Measurements from ENCODE around the gene KLHL29.

The KLHL29 gene

DNA sequence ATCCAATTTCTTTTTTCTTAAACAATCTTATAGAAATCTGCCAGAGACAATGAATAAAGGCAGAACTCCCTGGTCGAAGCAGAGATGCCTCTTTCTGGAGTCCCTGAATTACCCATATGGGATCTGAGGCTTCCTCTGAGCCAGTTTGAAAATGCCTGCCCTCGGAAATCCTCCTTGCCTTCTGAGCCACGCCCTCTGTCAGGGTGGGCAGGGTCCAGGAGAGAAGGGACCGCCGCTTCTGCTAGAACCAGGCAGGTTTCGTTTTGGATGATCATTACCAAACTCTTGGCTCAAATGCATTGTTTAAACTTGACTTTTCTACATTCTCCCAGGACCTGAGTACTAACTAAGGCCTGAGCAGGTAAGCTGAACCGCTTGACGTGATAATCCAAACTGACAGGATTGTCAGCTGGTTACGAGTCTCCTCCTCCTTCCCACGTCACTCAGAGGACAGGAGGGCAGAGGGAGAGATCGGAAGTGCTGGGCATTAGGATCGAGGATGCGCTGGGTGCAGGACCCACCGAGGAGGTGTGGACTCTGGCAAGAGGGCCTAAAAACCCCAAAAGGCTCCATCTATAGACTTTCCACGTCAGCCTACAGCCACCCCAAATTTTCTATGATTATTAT, 128.4 kb downstream of the KLHL29 start:
- no peak for DNase-seq (ENCODE audit: low read depth)

DNA sequence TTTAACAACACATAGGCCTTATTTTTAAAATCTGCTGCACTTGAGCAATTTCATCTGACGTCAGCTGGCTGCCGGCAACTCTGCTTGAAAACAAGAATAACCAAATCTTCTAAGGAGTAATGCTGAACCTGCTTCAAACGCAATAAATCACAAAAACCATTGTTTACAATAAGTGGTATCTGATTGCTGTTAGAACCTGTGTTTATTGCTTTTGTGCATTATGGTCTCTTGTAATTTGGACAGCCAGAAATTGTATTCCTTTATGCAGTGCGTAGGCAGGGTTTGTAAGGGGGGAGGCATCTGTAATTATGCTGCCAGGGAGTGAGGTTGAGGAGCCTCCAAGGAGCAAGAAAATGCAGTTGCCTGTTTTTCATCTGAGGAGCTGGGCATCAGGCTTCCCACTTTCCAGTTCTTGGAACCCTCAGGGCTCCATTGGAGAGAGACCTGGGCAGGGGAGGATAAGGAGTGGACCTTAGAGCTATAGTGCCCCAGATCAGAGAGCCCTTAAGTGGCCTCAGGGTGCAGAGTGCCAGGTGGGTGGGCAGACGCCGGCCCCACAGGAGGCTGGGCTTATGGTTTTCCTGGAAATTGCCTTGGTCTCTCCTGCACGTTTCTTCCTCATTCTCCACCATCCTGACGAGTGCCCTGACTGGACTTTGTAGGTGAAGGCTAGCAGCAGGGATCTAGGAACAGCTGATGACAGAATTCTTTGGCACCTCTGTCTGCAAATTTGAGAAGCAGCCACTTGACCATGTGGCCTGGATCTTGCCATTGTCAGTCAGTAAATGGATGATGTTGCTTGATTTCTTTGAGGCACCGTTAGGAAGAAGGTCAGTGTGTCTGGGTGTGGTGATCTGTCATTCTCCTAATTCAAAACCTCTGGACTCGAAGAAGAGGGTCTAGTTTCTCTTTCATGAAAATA, 129.2 kb downstream of the KLHL29 start:
- DNase-seq (ENCODE audit: low read depth): no peak

DNA sequence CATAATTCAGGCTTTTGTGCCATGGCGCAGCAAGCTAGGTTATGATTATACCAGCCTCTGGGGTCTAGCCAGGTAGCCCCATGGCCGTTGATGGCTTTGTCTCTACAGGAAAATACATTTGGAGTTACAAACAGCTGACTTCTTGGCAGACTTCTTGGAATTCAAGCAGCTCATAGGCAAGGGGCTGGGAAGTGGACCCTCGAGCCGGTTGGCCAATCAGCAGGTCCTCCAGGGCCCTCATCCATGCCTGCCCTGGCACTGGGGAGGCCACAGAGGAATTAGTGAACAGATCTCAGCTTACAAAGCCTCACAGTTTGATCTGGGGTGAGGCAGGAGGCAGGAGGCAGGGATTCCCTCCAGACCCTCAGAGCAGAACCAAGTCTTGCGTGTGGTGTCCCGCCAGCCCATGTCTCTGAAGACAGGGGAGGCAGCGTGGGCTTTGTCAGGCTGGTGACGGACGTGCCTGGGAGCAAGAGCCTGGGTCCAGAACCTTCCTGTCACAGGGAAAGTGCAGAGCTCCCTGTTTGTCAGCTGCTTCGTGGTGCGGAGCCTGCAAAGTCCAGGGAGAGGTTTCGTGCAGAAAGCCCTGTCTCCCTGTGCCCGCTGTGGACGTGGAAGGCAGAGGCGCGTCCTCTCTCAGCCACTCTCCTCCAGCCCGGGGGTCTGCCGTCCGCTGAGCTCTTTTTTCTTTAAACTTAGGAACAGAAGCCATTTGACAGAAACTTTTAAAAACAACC, 131.7 kb downstream of the KLHL29 start:
- no peak for DNase-seq (ENCODE audit: low read depth)

DNA sequence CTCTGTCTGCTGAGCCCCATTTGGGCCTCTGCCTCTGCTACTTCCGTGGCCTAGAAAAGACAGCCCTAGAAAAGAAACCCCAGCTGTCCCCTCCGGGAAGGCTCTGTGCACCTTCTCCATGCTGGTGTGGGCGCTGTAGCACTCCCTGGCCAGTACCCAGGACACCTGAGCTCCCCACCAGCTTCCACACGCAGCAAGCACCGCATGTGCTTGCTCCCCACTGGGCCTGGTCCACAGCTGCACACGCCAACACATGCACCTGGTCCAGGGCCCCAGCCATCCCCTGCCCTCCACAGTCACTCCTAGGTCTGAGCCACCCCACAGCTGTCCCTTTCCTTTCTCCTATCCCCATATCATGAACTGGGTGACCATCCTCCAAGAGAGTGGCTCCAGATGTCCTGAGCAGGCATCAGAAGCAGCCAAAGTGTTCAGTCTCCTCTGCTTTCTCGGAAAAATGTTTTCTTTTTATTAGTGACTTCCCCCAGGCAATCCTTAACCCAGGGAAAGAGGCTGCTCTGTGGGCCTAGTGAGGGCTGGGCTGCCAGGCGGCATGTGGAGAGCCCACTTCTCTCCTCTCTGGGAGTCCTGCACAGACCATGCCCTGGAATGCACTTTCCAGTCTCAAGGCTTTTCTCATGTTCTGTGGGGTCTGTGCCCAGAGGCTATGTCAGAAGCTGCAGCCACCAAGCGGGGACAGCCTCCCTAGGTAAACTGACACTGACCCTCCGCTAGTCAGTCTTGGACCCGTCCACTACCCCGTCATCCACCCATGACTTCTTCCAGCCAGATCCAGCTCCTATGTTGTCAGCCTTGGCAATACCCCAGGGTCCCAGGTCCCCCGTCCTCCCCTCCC, 133.7 kb downstream of the KLHL29 start:
- DNase-seq (ENCODE audit: low read depth): no peak

DNA sequence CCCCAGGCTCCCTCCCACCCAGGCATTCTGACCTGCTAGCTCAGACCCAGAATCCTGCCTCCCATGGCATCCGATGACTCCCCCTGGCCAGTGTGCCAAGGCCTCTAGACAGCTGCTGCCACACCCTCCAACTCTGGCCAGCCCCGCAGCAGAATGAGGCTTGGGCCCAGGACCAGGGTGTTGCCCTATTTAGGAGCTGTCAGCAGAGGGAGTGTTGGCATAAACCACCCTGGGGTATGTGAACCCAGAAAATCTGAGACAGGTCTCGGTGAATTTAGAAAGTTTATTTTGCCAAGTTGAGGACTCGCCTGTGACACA, 134.3 kb downstream of the KLHL29 start:
- DNase-seq (ENCODE audit: low read depth): no peak

DNA sequence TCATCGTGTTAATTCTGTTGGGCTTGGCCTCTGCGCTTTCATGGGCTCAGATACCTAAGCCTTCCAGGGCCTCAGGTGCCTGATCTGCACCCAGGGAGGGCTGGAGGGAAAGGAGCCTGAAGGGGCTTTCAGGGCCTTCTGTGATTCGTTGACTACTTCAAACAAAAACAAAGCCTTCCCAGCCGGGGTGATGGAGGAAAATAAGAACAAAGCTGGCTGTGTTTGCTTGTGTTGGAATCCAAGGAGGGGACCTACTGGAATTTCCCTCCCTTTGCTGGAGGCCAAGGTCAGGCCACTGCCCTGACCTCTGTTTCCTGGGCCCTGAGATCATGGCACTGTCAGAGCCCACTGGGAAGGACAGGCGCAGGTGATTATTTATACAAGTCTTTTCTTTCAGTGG, 135.3 kb downstream of the KLHL29 start:
- DNase-seq (ENCODE audit: low read depth): no peak

DNA sequence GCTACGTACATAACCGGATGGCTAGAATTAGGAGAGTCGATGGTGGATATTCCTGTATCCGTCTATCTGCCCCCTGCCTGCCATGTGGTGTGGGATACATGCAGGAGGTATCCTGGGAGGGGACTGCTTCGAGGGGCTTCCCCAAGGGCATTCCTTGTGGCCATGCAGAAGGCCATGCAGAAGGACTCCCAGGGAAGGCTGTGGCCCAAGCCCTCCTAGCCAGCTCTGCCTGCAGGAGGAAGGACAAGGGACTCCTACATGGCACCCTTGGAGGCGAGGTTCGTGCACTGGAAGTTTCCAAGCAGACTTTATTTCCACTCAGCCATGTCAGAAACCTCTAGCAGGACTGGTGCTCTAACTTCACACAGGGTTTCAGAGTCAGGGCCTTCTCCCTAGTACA, 136.1 kb downstream of the KLHL29 start:
- DNase-seq (ENCODE audit: low read depth): no peak

DNA sequence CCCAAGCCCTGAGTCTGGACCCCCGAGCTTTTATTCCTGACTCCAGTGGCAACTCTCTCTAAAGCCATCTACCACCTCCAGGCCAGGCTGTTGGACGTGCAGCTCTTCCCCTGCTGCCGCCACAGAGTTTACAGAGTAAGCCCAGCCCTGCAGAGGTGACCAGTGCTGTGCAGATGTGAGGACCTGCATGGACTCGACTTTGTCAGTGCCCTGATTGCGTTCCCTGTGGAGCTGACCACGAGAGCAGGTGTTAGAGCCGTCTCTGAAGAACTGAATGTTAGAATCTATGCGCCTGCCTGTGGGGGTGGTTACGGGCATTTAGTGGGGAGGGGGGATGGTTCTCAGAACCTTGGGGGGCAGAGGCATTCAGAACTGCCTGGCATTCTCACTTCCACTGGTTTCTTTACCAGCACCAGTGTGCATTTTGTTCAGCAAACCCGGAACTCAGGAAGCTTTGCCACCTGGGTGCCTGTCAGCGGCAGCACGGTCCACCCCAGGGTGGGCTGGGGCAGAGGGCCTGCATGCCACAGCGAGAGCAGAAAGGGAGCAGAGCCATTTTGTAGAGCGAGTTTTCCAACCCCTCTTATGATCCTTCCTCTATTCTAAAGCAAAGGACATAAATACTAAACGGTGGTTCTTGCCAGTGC, 137.9 kb downstream of the KLHL29 start:
- DNase-seq (ENCODE audit: low read depth): no peak

DNA sequence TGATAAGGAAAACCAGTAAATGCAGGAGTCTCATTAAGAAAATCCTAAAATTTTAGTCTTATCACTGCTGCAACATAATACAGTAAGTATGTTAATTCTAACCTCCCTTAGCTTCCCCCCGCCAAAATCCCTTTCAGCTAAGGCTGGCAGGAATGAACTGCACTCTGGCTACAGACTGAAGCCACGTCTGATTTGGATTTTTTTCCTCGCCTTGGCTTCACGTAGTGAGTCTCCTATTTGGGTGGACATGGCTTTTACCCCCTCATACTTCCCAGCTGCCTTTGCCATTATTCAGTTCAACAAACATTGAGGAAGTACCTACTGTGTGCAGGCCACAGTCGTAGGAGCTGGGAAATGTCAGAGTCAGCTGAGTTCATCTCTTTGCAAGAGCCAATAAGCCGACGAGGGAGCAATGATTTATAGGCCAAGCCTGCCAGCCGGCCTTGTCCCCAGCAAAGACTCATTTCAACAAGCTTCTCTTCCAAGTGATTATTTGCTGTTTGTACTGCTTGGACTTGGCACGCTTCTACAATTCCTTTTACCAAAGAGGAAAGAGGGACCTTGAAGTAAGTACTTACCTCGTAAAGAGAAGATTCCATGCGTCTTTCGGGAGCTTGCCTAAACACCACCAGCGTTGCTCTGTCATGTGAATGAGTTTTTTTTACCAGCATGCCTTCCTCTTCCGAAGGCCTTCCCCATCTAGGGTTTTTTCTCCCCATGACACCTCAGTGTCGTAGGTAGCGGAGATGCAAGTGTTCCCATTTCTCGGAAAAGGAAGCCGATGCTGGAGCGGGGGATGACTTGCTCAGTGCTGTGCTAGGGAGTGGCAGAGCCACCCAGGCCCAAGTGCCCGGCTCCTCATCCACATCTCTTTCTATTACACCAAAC, 138.6 kb downstream of the KLHL29 start:
- DNase-seq (ENCODE audit: low read depth): no peak

DNA sequence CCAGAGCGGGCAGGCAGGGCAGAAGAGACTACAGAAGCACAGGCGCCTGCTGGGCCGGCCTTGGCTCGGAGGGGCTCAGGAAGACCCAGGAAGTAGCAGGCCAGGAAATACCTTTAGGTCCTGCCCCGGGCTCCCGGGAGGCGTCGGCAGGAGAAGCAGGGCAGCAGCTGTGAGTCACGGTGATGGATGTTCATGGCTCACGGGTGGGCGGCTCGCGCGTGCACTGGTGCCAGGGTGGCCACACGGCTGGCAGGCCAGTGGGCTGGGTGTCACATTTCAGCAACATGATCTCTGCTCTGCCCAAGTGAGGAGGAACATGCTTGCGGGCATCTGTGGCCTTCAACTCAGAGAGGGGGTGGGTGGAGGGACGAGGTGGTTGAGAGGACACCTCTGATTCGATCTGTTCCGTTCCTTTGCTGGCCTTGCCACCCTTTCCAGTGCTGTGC, 139.3 kb downstream of the KLHL29 start:
- no peak for DNase-seq (ENCODE audit: low read depth)

DNA sequence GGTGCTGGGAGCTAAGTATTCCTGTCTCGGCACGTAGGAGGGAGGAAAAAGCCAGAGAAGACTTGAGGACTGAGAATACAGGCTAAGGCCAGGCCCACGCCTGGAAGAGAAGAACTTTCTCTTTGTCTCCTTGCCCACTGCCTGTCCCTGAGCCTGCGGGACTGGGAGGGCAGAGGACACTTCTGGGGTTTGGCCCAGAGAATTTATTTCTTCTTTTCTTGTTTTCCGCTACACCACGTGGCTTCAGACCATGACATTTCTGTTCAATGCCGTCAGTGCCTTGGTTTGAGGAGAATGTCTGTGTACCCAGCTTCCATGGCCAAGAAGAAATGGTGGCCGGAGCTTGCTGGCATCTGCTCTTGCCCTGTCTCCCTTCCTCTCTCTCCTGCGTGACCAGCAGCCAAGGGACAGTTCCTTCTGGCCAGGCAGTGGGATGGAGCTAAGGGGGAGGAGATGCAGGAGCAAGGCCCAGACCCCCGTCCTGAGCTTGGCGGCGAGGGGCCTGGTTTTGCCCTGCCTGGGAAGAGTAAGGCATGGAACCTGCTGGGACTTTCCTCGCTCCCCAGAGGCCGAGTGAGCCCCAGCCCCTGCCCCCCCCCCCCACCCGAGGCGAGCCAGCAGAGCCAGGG, 140.3 kb downstream of the KLHL29 start:
- DNase-seq (ENCODE audit: low read depth): no peak

DNA sequence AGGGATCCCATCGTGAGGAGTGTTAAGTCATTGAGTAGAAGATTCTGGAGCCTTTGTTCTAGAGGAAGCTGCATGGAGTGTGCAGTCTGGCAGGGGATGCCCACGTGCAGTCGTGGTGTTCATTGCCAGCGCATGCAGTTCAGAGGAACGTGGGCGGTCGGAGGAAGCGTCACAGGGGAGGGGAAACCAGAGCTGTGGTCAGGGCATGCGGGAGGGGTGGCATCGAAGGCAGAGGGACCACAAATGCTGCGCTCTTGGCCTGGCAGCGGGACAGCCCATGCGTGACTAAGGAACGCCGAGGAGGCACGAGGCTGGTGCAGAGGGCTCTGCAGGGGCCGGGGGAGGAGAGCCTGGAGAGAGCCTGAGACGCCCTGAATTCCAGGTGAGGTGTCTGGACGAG, 141.1 kb downstream of the KLHL29 start:
- no peak for DNase-seq (ENCODE audit: low read depth)

DNA sequence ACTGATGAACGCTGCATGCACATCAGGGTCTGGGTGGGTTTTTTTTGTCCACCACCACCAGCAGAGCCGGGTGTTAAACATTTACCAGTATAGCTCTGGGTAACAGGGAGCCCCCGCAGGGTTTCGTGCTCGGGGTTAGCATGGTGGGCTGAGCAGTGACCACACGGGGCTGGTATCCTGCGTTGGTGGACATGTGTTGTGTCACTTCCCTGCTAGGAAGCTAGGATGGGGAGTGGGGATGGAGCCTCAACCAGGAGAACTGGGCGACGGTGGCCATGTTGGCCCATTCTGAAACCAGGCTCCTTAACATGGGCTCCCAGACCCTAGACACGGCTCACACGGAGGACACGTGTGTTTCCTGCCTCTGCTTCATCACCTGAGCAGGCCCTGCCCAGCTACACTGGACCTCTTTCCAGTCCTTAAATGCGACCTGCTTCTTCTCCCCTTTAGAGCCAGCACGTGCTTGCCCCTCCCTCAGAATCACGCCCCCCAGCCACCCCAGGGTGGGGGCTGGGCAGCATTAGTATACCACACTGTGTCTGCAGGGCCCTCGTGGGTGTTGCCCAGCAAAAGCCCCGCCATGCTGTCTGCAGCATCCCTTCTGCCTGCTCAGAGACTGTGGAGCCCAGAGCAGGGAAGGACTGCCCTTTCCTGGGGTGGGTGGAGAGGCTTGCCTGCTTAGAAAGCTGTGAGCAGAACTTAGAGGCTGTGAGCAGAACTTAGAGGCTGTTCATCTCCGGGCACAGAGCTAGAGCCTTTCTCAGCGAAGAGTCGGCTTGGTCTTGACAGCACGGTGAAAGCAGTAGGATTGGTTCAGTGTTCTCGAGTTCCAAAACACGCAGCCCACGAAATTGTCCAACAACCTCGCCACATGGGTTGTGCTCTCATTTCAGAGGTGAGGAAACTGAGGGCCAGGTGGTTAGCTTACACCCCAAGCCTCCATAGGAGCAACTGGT, 142.1 kb downstream of the KLHL29 start:
- DNase-seq (ENCODE audit: low read depth): no peak

DNA sequence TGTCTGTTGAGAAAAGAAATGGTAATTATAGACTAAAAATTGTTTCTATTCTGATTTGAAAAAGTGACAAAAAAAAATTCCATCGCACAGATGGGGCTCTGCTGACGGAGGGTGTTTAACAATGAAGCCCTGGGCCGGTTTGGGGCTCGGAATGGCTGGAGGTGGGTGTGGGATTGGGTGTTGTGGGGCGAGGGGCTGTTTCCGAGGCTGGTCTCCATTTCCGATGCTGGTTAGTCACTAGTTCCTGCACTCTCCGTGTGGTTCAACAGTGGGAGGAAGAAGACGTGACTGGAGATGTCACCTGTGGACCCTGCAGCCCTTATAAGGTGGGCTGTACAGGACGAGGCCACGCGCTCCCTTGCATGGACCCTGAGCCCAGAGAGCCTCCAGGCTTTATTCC, 143.2 kb downstream of the KLHL29 start:
- DNase-seq (ENCODE audit: low read depth): no peak

DNA sequence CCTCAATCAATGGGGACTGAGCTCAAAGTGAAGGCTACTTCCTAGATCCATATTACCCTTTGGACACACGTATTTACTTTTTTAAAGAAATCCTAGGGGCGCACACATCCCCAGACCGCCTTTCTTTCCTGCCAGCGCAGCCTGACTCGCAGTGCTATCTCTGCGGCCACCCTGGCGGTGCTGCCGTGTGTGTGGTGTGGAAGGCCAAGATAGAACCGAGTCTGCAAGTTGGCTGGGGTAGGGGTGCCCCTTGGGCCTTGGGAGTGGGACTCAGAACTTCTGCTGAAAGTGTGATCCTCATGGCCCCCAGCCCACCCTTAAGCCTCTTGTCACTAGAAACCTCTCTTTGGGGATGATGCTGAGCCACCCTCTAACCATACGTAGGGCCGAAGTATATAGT, 143.7 kb downstream of the KLHL29 start:
- DNase-seq (ENCODE audit: low read depth): no peak

DNA sequence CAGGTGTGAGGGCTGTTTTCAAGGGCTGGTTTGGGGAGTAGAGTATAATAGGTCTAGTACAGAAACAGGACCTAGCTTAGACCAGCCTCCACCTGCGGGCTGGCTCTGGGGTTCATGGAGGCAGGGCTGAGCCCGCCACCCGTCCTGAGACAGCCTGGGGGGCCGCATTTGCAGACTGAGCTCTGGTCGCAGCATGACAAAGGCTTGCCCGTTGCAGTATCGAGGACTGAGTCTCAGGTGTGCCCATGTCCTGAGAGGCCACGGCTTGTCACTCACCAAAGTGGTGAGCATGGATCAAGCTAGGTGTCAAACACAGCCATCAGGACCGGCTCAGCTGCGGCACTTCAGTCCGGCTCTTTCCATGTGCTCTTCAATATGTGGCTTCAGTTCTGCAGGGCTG, 144.7 kb downstream of the KLHL29 start:
- no peak for DNase-seq (ENCODE audit: low read depth)

DNA sequence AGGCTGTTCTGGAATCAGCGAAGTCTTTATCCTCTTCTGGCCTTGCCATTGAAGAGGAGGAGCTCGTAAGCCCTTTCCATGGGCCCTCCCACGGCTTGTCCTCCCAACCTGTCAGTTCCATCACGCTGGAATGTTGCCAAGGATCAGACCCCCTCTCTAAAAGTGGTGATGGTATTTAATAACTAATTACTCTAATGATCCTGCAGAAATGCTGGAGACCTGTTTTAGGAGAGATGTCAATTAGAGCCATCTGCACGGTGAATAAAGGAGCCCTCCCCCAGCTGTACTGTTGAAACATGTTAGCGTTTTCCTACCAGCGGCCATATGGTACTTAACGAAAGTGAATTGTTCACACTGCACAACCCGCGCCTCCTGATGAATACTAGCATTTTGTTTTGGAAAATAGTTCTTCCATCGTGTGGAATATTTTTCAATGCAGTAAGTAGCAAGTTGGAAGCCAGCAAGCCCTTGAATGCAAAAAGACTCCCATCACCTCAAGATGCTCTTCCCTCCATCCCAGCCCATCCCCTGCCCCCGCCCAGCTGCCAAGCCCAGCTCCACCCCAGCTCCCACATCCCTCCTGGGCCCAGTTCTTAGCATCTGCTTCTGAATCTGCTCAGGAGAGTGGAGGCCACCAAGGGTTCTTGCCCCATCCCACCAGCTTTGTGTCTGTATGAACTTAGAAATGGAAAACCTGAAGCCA, 145.4 kb downstream of the KLHL29 start:
- no peak for DNase-seq (ENCODE audit: low read depth)

DNA sequence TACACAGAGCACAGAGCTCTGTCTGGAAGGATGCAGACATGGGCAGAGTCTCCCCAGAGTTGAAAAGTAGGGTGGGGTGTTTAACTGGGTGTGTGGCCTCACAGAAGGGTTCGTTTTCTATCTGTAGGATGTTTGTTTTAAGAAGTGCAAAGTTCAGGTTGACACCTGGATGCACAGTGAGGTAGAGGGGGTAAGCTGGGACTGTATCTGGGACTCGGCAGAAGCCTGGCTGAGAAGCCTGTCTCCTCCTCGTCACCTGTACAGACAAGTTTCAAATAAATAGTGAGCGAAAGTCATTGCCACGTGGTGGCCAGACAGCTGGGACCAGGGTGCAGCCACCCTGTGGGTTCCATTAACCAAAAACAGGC, 145.9 kb downstream of the KLHL29 start:
- DNase-seq (ENCODE audit: low read depth): no peak
